CD4-positive, alpha-beta T cell treated with Interleukin-4 for 1 hour (primary cell): Measurements from ENCODE around the gene GSX2.
"Not testable (repeated sequence)": the region's sequence is repeated elsewhere in the genome, so short reads cannot be mapped to it uniquely, and the experiment has no call there.

ENCODE experiments used
- DNase-seq, 2 donors: peaks; one replicate each; pipeline ENCODE4 v3.0.0-alpha.2; 2020 to 2022

GSX2 gene

GRCh38 chr4:54107951-54108748 lies 8.2 kb downstream of the GSX2 start:
- no peak for DNase-seq

- no peak for DNase-seq
Observed at GRCh38 chr4:54109241-54110018, 9.5 kb downstream of the GSX2 start.

DNA sequence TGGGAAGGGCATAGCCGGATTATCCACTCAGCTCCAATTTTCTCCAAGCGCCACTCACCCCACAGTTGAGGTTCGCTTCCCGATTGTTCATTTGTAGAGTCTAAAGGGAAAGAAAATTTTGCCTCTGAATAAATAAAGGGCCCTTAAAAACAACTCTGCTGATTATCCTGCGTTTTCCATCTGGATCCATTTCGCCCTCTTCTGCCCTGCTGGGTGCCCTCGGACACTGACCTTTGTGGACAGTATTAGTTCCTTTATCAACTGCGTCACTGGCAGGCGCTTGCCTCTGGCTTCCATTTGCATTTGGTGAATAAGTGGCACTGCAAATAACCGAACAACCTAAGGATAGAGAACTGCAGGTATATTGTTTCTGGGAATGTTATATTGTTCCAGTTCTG lies 10.1 kb downstream of the GSX2 start:
- DNase-seq, result no peak

- not testable (repeated sequence) for DNase-seq
Observed at GRCh38 chr4:54113206-54113605, 13.2 kb downstream of the GSX2 start.

DNA sequence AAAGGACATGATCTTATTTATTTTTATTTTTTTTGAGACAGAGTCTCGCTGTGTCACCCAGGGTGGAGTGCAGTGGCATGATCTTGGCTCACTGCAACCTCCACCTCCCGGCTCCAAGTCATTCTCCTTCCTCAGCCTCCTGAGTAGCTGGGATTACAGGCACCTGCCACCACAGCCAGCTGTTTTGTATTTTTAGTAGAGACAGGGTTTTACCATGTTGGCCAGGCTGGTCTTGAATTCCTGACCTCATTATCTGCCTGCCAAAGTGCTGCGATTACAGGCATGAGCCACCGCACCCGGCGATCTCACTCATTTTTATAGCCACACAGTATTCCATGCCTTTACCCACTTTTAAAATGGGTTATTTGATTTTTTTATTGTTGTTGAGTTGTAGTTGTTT lies 16.3 kb downstream of the GSX2 start:
- DNase-seq, result not testable (repeated sequence)

DNA sequence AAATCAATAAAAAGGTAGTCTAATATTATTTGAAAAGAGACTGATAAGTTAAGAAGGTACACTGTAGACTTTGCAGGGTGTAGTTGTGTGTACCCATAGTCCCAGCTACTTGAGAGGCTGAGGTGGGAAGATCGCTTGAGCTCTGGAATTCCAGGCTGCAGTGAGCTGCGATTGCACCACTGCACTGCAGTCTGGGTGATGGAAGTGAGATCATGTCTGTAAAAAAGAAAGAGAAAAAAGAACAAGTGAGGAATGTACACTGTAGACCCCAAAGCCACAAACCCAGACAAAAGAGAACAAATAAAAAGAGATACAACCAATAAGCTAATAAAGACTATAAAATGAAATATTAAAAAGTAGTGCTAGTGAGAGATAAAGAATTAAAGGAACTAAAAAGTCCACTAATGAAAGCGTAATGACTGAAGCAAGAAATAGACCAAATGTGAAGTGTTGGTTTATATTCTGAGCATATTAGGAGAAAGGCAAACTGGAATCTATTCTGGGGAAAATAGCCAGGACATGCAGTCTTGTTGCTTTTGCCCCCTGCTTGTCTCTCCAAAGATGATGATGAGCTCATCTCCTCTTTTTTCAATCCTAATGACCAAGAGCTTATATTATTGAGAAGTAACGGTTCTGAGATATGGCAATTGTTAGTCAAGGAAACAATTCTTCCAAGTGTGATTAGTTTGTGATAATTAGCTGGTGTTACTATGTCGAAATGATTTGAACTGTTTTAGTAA lies 19.1 kb downstream of the GSX2 start:
- DNase-seq, result no peak

- DNase-seq, result no peak
Observed at GRCh38 chr4:54120518-54120917, 20.6 kb downstream of the GSX2 start.

DNA sequence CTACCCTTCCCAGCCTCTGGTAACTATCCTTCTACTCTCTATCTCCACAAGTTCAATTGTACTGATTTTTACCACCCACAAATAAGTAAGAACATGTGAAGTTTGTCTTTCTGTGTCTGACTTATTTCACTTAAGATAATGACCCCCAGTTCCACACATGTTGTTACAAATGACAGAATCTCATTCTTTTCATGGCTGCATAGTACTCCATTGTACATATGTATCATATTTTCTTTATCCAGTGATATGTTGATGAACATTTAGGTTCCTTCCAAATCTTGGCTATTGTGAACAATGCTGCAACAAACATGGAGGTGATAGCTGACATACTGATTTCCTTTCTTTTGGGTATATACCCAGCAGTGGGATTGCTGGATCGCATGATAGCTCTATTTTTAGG lies 27.7 kb downstream of the GSX2 start:
- DNase-seq, result no peak

- DNase-seq, result not testable (repeated sequence)
Observed at GRCh38 chr4:54128694-54129093, 28.7 kb downstream of the GSX2 start.

DNA sequence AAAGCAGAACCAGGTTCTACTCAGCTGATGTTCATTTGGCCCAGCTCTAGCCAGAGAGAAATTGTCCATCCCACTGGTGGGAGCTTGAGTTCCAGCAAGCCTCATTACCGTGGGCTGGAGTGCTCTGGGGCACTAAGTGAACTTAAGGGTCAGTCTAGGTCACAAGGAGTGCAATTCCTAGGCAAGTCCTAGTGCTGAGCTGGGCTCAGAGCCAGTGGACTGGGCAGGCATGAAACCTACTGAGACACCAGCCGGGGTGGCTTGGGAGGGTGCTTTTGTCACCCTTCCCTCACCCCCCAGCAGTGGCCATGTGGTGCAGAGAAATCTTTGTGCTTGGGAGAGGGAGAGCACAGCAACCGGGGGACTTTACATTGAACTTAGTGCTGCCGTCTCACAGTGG lies 39.4 kb downstream of the GSX2 start:
- no peak for DNase-seq

DNA sequence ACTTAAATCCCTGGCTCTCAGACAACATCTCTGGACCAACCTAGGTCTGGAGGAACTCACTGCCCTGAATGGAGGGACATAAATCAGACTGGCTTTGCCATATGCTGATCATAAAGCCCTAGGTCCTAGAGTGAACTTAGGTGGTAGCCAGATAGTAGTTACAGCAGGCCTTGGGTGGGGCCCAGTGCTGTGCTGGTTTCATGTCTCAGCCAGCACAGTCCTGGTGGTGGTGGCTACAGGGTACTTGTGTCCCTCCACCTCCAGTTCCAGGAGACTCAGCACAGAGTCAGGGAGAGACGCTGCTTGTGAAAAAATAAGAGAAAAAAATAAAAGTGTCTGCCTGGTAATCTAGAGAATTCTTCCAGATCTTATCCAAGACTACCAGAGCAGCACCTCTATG lies 40.3 kb downstream of the GSX2 start:
- DNase-seq, result no peak

- DNase-seq, result no peak
Observed at GRCh38 chr4:54144199-54144598, 44.2 kb downstream of the GSX2 start.

DNA sequence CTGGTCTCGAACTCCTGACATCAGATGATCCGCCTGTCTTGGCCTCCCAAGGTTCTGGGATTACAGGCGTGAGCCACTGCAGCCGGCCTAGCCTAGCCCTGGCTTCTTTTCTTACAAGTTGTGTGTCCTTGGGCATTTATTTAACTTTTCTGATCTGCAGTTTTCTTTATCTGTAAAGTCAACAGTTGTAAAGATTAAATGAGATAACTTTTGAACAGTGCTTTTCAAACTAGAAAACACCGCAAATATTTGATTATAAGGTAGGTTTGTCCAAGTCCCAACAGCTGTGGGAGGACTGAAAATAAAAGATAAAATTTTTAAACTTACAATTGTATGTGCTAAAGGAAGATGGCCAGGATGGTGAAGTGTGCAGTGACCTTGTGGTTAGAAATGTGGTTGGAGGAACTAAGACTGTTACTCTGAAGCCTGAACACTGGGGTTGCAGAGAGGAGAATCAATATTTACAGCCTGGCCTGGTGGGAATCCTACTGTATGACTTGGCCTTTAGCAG lies 44.8 kb downstream of the GSX2 start:
- no peak for DNase-seq

DNA sequence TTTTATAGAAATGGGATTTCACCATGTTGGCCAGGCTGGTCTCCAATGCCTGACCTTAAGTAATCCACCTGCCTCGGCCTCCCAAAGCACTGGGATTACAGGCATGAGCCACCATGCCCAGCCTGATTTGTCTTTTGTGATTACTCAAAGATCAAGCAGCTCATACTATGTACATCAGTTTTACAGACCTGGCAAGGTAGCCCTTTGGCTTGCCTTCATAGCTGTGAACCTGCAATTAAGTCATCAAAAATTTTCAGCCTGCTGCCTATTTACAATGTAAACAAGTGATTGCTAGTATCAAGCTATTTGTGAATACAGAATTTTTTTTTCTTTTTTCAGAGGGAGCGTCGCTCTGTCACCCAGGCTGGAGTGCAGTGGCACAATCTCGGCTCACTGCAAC lies 46.2 kb downstream of the GSX2 start:
- no peak for DNase-seq

DNA sequence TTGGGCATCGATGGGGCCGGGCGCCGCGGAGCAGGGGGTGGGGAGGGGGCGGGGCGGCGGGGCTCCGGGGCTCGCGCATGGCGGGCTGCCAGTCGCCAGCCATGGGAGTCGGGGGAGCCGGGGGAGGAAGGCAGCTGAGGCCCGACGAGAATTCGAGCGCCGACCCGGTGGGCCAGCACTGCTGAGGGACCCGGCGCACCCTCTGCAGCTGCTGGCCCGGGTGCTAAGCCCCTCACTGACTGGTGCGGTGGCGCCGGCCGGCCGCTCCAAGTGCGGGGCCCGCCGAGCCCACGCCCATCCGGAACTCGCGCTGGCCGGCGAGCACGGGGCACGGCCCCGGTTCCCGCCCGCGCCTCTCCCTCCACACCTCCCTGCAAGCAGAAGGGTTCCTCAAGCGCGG lies 49.4 kb downstream of the GSX2 start:
- no peak for DNase-seq
